Iris pigment epithelial cell (primary cell): Measurements from ENCODE around the gene TNRC6B.
"Not testable (repeated sequence)": the region's sequence is repeated elsewhere in the genome, so short reads cannot be mapped to it uniquely, and the experiment has no call there.

Experiments
- DNase-seq: peaks from one replicate; pipeline ENCODE4 v3.0.0-alpha.2; 2011; ENCODE audit warnings: low read depth

Gene TNRC6B

DNA sequence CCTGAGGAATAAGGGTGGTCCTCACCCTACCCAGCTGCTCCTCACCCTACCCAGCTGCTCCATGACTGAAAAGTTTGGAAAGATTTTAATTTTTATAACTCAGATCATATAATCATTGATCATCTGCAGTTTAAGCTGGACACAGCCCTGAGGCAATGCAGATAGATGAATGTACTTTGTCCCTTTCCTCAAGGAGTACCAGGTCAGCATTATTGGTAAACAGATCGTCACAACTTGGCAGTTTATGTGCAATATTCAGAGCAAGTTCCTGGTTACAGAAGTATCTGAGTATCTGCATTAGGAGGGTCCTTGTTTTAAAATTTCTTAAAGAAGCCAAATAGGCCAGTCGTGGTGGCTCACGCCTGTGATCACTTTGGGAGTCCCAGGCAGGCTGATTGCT is 3.6 kb downstream of the TNRC6B start:
- no peak for DNase-seq

DNA sequence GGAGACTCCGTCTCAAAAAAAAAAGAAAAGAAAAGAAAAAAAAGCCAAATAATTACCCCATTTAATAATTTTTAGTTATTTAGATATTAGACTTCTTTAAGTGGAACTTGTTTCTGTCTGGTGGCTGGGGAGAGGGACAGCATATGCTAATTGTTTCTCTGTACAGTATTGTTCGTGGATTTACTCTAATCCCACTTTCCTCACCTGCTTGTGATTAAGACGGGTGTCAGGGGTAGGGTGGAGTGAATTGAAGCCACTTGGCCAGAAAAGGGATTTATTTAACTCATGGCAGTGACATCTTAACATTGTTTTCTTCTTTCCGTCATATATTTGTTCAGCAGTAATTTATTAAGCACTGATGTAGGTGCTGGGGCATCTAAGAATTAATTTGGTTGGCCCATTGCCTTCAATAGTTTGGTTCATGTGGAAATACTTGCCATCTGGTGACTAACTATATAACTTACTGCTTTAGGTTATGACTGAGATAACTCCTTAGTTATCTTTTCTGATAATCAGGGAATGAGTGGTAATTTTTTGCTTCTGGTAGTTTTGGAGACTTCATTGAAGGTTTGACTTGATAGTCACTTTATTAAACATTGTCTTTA is 4.6 kb downstream of the TNRC6B start:
- DNase-seq: no peak

DNA sequence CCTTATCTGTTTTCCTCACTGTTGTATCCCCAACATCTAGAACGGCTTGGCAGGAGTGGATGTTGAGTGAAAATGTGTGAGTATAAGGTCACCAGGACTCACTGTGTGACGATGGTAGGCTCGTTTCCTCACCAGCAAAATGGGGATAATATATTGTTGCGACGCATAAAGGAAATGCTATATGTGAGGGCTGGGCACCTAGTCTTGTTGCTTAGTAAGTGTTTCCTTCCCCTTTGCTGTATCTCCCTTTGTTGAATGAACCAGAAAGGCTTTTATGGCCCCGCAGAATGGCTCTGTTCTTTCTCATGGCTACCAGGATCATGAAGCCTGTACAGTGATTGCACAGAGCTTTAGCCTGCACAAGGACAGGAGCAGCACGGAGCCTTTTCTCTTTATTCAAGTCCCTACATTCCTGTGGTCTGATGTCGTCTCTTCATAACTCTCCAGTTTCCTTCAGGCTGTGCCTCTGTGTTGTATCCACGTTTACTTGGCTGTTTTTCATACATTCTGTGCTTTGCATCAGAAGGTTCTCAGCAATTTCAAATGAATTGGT is 5.4 kb downstream of the TNRC6B start:
- DNase-seq: peak; percentile 90

DNA sequence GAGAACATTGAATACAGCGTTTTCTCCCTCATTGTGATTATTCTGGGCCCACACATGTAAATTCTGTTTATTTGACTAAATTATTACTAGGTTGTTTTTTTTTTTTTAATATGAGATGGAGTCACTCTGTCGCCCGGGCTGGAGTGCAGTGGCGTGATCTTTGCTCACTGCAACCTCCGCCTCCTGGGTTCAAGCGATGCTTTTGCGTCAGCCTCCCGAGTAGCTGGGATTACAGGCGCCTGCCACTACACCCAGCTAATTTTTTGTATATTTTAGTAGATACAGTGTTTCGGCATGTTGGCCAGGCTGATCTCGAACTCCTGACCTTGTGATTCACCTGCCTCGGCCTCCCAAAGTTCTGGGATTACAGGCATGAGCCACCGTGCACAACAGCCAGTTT is 5.9 kb downstream of the TNRC6B start:
- not testable (repeated sequence) for DNase-seq

DNA sequence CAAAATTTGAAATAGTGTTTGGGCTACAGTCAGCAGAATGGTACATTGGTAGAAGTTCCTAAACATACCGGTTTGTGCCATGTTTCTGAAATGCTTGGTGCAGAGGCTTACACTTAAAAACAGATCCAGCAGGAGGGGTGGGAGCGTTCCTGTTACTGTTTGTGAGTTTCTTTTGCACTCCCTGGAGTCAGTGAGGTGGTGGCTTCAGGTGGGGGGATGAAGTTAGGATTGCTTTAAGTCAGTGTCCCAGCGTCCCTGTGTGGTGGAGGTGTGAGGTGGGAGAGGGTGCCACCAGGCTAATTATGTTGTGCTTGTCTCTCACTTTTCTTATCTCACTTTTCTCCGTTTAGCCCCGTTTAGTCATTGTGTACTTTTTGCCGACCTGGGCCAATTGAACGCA is 9.7 kb downstream of the TNRC6B start:
- no peak for DNase-seq

DNA sequence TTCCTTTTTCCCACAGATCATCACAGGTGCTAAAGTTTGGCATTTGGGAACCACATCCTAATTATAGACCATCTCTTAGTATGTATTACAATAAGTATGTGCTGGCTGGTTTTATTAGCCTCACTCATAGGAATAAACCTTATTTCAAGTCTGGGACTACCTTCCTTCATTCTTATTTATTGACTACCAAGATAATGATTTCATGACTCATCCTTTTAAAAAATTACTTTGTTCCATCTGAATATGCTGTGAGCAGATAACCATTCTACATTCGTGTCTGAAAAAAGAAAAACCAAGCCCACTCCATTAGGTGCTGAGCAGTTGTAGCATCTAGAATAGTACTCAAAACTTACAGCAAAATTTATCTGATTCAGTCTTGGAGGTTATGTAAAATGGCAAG is 12.3 kb downstream of the TNRC6B start:
- DNase-seq: no peak

DNA sequence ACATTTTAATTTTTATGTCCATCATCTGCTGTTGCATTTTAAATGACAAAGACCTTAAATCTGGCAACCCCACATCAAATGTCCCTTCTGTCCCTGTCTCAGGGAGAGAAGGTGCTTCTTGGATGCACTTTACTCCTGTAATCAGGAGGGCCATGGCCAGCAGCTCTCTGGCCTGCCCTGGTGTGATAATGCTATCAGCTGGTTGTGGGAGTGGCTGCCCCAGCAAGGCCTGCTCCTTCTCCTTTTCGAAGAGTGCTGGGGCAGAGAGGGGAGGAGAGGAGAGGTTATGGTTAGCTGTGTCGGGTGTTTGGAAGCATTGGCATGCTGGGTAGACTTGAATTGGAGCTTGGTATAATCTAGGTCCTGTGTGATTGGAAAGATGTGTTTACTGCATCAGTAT is 12.8 kb downstream of the TNRC6B start:
- DNase-seq: no peak

DNA sequence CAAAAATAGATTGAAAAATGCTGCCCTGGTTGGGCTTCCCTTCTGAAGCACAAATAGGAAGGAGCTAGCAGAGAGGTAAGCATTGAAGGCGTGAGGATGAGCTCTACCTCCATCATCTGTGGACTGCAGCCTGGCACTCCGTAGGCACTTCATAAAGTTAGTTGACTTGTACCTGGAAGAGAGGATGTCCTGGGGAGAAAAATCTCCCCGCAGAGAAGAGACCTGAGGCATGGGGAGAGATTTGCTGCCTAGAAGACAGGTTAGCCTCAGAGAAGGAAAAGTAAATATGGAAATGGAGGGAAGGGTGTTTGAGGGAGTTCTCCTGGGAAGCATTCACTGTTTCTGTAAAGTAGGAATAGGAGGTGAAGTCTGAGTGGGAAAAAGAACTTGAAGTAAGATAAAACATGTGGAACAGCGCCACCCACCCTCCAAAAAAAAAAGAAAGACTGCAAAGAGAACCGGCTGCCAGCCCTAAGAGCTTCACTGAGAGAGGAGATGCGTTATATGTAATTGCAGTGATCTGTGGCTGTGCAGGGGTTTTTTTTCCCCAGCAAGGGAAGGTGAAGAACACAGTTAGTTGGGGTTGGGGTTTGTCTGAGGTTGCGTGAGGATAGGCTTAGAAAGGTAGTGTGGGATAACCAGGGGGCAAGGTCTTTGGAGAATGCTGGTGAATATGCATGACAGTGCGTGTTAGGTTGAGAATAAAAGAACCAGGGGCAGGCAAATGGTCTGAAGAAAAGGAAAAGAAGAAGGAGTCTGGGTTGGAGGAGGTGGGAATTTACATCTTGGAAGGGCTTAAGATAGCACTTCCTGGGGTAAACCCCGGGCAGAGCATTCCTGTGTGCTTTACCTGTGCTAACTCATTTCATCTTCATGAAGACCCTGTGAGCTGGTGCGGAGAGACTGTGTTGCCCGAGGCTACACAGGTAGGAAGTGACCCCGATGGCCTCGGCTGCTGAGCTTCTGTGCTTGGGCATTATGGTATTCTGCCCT is 16.0 kb downstream of the TNRC6B start:
- DNase-seq: no peak

DNA sequence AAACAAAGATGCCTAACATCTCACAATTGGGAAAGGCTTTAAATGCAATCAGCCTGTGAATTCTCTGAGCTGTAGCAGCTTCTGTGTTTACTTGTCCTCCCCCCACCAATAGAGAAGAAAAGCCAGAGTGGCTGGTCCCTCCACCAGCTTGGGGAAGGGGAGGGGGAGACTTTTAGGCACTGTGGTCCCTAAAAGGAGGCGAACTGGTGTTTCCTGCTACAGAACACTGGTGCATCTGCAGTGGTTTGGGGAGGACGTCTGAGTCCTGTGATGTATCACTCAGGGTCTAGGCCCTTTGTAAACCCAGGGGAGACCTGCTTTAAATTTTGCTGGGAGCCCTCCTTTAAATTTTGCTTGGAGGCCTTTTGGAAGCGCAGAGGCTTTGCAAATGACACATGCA is 16.9 kb downstream of the TNRC6B start:
- no peak for DNase-seq

DNA sequence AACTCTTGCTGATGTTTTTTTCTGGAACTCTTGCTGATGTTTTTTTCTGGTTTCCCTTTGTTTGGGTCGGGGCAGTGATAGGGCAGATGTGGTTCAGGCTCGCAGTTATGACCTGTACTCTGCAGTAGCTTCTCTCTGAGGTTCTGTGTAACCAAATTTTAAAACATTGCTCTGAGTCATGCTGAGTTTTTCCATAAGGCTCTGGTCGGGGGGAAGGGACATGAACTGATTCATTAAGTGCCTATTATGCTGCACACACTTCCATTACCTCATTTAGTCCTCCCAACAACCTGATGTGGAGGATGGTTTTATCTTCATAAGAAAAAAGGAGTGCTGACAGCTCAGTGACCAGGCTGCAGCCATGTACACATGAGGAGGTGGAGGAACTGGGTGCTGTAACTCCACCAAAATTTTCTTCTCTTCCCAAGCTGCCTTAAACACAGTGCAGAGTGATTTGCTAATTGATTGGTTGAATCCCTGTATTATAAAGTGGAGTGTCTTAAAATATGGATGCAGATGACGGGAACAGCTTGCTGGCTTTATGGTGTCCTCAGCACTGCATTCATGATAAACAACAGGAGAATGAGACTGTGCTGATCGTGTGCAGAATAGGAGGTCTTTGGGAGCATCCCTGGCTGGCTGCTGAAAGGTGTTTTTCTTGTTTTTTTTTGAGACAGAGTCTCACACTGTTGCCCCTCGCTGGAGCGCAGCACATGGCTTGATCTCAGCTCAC is 19.1 kb downstream of the TNRC6B start:
- DNase-seq: peak; percentile 96

DNA sequence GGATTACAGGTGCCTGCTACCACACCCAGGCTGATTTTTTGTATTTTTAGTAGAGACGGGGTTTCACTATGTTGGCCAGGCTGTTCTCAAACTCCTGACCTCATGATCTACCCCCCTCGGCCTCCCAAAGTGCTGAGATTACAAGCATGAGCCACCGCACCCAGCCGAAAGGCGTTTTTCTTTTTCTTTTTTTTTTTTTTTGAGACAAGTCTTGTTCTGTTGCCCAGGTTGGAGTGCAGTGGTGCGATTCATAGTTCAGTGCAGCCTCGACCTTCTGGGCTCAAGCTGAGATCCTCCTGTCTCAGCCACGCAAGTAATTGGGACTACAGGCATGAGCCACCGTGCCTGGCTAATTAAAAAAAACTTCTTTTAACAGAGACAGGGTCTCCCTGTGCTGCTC is 19.7 kb downstream of the TNRC6B start:
- DNase-seq: not testable (repeated sequence)

DNA sequence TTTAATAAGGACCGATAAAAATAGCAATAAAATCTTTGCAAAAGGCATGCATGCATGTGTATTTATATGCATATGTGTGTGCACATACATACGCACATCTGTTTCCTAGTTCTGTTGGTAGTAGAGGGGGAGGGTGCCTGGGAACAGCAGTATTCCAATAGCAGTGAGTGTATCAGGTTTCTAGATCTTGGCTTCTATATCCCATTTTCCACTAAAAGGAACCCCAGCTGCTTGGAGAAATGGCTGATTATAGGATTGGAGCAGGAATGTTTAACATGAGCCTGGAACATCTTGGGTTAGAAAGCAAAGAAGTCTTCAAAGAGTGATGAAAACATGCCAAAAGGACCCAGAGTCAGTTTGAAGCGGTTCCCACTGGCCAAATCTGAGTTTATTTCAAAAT is 21.0 kb downstream of the TNRC6B start:
- no peak for DNase-seq

DNA sequence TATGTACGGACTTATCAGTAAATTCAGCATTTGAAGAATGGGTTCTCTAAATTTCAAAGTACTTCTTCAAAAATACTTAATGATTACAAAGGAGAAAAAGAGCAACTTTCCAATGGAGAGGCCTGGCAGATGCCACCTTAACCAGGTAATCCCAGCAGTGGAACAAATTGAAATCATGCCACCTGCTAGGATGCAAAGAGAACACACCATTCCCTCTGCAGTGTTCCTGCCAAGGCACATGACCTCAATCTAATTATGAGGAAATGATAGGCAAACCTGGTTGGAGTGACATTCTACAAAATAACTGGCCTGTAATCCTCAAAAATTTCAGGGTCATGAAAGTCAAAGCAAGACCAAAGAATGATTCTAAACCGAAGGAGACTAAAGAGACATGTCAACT is 21.5 kb downstream of the TNRC6B start:
- no peak for DNase-seq

DNA sequence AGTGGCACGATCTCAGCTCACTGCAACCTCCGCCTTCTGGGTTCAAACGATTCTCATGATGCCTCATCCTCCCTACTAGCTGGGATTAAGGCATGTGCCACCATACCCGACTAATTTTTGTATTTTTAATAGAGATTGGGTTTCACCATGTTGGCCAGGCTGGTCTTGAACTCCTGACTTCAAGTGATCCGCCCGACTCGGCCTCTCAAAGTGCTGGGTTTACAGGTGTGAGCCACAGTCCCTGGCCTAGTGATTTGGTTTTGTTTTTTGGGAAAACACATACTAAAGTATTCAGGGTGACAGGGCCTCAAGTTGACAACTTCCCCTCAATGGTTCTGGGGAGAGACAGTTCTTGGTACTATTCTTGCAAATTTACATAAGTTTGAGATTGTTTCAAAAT is 22.1 kb downstream of the TNRC6B start:
- no peak for DNase-seq

DNA sequence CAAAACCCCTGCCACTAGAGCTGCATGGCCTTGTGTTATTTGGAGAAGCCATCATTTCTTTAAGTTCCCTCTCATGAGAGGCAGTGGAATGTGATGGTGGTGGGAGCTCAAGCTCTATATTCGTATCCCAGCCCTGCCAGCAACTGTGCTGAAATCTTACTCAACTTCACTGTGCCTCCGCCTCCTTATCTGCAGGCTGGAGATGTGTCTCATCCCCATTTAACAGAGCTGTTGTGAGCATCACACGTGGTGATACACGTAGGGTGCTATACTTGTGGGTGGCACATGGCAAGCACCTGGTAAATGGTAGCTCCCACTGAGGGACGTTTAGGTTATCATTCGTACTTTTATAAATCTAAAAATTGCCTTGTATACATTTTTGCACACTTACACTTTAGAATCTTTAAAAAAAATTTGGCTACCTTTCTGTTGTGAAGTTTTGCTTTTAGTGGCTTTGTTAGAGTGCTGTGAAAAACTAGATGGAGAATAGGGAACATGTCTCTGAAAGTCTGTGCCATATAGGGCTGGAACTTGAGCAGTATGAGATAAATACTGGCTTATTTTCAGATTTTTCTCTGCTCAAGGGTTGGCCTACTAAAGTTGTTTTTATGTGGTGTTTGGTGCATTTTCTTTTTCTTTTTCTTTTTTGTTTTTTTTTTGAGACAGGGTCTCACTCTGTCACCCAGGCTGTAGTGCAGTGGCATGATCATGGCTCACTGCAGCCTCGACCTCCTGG is 23.2 kb downstream of the TNRC6B start:
- no peak for DNase-seq

DNA sequence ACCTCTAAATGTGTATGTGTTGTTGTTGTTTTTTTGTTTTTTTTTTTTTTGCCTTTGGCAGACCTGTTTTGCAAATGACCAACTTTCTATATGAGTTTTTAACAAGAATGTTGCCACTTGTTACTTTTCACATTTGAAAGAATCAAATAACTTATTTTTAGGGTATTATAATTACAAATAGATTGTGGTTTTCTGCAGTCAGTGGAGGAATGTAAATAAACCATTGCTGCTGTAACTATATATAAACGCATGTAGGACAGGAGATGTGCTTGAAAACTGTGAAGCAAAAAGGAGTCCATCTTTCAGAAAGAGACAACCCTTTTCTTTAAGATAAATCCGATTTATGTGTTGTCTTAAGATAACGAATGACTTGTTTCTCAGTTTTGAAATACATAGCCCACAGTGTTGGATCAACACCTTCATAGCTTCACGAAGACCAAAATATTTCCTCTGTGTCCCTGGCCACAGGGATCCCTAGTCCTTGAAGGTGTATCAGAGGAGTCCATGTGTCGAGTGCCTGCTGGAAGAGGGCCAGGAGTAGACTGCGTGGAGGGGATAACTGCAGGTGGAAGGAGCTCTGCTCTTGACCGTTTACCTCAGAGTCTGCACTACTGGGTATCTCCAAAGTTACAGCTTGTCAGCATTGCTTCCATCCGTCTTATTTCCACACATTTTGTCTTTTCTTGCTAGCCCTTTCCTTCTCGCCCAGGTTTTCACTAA is 24.7 kb downstream of the TNRC6B start:
- DNase-seq: no peak

DNA sequence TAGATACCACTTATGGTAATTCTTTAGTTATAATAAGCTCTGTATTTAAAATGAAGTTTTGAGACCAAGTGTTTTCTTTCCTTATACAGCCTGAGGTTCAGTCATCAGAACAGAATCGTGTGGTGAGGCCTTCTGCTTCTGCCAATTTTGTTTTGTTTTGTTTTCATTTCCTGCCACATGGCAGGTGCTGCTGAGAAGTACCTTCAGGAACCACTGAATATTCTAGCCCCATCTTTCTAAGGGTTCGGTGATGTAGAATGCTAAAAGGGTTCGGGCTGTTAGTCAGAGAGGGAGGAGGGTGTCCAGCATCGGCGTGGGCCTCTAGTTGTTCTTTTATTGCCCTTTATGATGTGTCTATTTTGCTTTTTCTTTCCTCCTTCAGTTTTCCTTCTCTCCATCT is 25.8 kb downstream of the TNRC6B start:
- no peak for DNase-seq

DNA sequence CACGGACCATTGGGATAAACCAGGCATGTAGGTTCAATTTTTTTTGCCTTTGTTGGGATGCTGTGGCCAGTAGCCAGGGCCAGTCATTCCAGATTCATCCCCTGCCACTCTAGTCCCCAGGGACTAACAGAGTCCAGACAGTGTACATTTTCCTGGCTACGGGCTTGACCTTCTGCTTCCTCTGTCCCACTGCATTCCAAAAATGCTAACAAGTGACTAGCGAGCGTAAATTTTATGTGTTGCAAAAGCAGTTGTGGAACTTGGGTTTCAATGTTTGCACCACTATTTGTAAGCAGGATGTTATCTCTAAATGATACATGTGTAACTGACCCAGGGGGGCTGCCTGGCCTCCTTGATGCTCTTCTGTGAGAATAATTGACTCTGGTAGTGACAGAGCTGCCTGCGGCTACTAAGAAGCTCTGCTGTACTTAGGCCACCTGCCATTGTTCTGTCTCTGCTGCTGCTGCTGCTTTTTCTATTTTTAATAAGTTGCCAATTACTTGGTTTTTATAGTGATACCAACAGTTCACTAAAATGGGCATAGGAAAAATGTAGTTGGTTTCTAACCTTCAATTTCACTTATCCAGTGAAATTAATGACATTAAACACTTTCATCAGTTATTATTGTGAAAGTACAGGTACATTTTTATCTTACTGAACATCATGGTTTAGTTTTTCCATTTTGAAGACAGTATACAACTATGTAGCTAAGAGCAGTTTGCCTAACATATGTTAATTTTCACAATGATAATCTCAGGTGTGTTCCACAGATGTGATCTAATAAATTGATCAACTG is 26.8 kb downstream of the TNRC6B start:
- peak; percentile 65 for DNase-seq

DNA sequence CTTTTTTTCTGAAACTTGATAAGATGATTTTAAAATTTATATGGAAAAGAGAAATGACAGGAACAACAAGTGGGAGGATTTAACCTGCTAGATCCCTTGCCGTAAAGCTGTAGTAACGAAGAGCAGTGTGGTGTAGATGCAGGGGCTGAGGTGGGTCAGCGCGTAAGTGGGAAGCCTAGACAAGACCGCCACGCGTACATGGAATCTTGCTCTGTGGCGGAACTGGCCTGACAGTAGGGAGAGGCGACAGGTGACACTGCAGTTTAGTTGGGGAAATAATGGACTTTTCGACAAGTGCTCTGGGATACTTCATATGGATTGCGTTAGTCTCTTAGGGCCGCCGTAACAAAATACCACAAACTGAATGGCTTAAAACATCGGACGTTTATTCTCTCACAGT is 28.8 kb downstream of the TNRC6B start:
- no peak for DNase-seq

DNA sequence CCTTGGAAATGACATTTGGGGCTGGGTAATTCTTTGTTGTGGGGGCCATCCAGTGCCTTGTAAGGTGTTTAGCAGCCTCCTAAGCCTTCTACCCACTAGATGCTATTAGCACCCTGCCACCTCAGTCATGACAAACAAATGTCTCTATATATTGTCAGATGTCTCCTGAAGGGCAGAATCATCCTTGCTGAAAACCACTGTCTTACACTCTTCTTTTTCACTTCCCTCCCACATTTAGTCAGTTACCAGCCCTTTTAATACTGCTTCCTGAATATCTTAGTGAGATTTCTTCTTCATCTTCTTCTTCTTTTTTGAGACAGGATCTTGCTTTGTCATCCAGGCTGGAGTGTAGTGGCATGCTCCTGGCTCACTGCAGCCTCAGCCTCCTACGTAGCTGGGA is 33.1 kb downstream of the TNRC6B start:
- no peak for DNase-seq
